KOPT-K1 (cell line): ENCODE results near the gene KCNN3.

Experiments used
- H3K27ac ChIP-seq: fragments of 200-600 bp; sonication (generic); 2 replicates; pipeline ENCODE4 v1.5.1; 2016; ENCODE audit warnings: antibody characterized with exemption, mild to moderate bottlenecking, low read depth, low read length; ENCODE audit not compliant: poor library complexity, severe bottlenecking
- H3K36me3 ChIP-seq: fragments of 200-600 bp; sonication (generic); 2 replicates; pipeline ENCODE4 v1.5.1; 2017; ENCODE audit warnings: antibody characterized with exemption, mild to moderate bottlenecking, low read length, moderate library complexity; ENCODE audit not compliant: insufficient read depth
- H3K9me3 ChIP-seq: fragments of 200-600 bp; sonication (generic); 2 replicates; pipeline ENCODE4 v1.5.1; 2017; ENCODE audit warnings: antibody characterized with exemption, low read length, mild to moderate bottlenecking; ENCODE audit not compliant: insufficient read depth, poor library complexity, severe bottlenecking

The KCNN3 gene

DNA sequence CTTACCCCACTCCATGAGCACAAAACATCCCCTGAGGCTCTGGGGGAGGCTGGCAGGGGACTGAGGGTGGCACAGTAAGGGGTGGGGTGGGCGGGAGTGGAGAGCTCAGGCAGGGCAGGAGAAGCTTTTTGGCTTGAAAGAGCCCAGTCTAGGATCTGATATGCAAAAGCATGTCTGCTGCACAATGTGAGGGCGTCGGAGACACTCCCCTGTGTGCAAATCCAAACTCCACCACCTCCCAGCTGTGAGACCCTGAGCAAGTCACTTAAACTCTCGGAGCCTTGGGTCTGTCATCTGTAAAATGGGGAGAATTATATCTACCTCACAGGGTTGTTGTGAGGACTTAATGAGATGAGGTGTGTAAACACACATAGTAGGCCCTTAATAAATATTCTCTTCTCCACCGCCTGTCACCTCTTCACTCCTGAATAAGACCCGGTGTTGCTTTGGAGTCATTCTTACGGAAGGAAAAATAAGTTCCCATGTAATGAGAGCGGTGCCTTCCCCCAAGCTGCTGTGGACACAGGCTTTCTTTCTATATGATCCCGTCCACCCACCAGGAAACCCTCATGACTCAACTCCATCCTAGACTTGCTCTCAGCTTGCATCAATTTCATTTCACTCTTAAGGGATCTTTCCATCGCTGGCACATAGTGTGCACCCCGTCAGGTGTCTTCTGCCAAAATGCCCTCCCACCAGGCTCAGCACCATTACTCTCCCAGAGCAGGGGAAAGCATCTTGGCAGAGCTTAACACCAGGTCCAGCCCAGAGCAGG is 12.5 kb downstream of the KCNN3 start:
- Histone ChIP-seq H3K9me3 (no peaks in the 10 kb centered on the region), H3K36me3 (no peaks in the 10 kb centered on the region), H3K27ac (no peak overlapping the region)

DNA sequence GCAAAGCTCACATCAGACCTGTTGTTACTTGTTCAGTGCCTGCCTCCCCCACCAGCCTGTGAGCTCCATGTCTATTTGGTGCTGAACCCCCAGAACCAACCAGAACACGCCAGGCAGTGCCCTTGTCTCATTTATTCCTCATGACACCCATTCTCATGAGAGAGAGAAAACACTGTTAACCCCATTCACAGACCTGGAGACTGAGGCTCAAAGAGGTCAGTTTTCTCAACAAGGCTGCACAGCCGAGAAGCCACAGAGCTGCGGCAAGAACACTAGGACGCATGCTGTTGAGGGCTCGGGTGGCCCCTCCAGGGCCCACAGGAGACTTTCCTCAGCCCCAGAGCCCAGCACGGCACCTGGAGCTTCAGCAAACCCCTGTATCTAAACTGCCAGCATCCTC is 13.1 kb downstream of the KCNN3 start:
- Histone ChIP-seq H3K36me3 (no peaks in the 10 kb centered on the region), H3K9me3 (no peaks in the 10 kb centered on the region), H3K27ac (no peak overlapping the region)

DNA sequence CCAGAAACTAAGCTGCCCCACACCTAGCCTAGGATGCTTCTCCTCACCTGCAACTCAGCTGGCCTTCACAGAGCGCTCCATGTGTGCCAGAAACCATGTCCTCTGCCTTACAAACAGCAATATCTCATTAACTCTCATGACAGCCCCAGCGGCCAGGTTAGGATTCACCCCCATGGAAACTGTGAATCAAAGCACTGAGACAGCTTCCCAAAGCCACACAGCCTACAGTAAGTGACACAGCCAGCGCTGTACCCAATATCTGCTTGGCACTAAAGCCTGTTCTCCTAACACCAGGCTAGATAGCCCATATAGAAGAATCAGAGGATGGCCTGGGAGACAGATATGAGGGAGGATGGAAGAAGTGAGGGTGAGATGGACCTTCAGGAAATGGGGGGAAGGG is 13.5 kb downstream of the KCNN3 start:
- H3K27ac ChIP-seq: no peak overlapping the region
- no peaks in the 10 kb centered on the region for H3K36me3 ChIP-seq
- no peaks in the 10 kb centered on the region for H3K9me3 ChIP-seq

DNA sequence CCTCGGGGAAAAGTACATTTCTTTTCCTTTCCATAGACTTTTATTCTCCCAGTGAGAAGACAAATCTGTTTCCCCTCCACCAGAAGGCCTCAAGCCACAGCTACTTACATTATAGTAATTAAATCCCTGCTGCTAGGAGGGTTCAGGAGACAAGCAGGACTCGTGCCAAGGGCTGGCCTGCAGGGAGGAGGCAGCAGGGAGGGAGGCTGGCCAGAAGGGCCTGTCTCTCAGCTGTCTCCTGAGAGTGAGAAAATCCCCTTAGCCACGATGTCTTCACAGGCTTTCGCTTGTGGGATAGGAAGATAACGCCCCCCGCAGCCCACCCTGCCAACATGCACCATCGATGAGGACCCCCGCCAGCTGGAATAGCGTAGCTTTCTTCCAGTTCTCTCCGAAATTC is 14.0 kb downstream of the KCNN3 start:
- Histone ChIP-seq H3K27ac (no peak overlapping the region), H3K9me3 (no peaks in the 10 kb centered on the region), H3K36me3 (no peaks in the 10 kb centered on the region)

DNA sequence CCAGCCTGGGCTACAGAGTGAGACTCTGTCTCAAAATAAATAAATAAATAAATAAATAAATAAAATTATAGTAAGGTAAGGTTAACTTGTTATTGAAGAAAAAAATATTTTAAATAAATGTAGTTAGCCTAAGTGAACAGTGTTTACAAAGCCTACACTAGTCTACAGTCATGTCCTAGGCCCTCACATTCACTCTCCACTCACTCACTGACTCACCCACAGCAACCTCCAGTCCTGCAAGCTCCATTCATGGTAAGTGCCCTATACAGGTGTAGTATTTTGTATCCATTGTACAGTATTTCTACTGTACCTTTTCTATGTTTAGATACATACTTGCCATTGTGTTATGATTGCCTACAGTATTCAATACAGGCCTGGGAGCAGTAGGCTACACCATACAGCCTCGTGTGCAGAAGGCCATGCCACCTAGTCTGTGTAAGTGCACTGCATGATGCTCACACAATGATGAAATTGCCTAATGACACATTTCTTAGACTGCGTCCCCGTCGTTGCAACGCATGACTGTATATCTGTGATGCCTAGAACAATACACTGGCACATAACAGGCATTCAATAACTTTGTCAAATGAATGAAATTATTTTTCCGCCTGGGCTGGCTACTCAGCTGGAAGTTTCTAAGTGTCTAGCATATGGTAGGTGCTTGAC is 14.8 kb downstream of the KCNN3 start:
- Histone ChIP-seq H3K27ac (no peak overlapping the region), H3K36me3 (no peaks in the 10 kb centered on the region), H3K9me3 (no peaks in the 10 kb centered on the region)

DNA sequence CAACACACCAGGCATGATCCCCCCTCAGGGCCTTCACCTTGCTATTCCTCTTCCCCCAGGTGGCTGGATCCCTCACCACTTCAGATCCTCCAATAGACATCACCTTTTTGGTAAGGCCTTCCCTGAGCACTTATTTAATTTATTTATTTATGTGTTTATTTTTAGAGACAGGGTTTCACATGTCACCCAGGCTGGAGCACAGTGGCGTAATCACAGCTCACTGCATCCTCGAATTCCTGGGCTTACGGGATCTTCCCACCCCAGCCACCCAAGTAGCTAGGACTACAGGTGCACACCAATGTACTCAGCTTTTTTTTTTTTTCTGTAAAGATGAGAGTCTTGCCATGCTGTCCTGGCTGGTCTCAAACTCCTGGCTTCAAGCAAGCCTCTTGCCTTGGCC is 17.2 kb downstream of the KCNN3 start:
- Histone ChIP-seq H3K27ac (no peak overlapping the region), H3K9me3 (no peaks in the 10 kb centered on the region), H3K36me3 (no peaks in the 10 kb centered on the region)

DNA sequence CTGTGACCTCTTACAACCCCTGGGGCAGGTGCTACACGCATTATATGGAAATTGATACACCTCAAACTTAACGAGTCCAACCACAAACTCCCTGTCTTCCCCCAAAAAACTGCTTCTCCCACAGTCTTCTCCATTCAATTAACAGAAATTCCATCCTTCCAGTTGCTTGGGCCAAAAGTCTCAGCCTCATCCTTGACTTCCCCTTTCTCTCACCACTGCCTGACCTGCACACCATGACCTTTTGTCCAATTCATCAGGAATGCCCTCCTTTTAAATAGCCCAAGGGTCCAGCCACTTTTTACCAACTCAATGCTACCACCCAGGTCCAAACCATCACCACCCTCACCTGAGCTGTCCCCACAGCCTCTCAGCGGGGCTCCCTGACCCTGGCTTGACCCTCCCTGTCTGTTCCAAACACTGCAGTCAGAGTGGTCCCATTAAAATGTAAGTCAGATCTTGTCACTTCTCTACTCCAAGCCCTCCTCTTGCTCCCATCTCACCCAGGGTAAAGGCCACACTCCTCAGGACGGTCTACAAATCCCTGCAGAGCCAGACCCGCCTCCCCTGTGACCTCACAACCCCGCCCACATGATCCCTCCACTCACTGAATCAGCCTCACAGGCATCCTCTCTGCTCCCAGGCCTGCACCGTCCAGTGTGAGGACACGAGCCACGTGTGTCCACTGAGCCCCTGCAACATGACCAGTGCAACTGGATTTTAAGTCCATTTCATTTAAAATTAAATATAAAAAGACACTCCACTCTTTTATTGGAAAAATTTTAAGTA is 18.5 kb downstream of the KCNN3 start:
- Histone ChIP-seq H3K9me3 (no peaks in the 10 kb centered on the region), H3K27ac (no peak overlapping the region), H3K36me3 (no peaks in the 10 kb centered on the region)

DNA sequence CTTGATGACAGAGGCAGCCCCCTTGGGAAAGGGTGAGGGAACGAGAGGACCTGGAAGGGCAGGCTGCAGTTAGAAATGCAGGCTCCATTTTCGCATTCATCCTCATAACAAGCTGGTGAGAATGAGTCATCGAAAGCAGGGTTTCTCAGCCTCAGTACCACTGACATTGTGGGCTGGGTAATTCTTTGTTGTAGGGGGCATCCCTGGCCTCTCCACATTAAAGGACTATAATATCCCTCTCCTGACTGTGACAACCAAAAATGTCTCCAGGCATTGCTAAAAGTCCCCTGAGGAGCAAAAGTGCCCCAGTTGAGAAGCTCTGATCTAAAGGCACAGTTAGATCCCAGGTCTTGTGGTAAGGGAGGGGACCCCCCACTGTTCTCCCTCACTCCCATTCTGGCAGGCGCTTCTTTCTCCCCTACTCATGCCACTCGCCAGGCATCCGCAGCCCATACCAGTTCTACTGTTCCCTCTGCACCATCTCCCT is 20.4 kb downstream of the KCNN3 start:
- Histone ChIP-seq H3K36me3 (no peaks in the 10 kb centered on the region), H3K27ac (no peak overlapping the region), H3K9me3 (no peaks in the 10 kb centered on the region)

DNA sequence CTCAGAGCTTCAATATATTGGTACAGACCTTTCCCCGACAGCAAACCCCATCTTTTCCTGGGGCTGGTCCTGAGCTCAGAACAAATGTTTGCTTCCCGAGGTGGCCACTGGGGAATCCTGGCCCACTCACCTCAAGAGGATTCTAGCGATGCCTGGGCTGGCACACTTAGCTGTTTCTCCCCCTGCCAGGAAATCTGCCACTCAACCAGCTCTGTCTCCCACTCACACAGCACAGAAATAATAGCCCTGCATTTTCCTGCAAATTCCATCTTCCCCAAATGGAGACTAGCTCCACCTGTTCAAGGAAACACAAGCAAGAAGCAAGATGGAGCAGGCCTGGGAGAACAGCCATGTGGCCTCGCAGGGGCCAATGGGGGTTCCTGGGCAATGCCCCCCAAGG is 21.1 kb downstream of the KCNN3 start:
- H3K36me3 ChIP-seq: no peaks in the 10 kb centered on the region
- H3K27ac ChIP-seq: no peak overlapping the region

DNA sequence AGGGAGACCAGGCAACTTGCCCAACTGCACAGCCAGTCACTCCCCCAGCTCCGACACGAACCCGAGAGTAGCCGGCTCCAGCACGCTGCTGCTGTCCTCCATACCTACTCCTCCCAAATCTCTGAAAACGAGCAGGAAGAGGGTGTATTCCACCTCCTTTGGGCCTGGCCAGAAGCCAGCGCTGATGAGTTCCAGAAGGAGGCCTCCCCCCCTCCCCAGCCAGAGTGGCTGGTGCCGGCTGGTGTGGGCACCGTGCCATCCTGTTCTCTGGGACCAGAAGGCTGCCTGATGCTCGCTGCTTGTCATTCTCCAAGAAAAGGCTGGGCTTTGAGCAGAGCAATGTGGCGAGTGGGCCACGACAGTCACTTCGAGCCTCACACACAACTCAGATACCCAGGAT is 22.2 kb downstream of the KCNN3 start:
- Histone ChIP-seq H3K9me3 (no peaks in the 10 kb centered on the region), H3K36me3 (no peaks in the 10 kb centered on the region), H3K27ac (no peak overlapping the region)

More for the DNA sequence above, 21.1 kb downstream of the KCNN3 start:
- no peaks in the 10 kb centered on the region for H3K9me3 ChIP-seq

DNA sequence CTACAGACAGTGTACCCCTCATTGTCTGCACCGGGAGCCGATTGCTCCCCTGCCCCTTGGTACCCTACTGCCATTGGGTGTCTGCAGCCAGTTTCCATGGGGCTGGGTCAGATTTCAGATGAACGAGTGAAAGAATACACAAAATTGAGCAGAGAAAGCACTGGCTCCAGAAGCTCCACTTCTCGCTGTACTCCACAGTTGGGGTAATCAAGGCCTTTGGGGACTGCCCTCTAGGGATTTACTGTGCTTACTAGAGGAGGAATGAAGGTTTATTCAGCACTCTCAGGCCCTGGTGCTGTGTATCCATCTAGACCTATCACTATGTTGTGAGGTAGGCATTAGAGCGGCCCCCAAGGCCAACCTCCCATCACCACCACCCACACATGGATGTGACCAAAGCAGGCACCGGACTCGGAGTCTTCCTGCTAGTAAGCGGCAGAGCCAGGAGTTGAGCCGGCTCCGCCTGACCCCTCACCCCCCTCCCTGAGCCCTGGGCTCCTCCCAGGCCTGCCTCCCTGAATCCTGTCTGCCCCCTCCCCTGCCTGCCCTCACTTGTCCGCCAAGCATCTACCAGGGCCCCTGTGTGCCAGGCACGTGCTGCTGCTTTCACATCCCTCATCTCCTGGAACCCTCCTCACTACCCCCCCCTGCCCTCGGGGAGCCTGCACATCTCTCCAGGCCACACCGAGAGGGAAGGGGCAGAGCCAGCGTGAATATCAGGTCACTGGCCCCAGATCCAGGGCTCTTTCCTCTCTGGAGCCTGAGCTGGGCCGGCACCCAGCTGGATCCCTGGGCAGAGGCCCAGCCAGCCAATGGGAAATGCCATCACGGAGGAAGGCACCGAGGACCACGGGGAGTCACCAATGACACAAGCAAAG is 23.3 kb downstream of the KCNN3 start:
- H3K9me3 ChIP-seq: no peaks in the 10 kb centered on the region
- no peaks in the 10 kb centered on the region for H3K36me3 ChIP-seq
- H3K27ac ChIP-seq: no peak overlapping the region

DNA sequence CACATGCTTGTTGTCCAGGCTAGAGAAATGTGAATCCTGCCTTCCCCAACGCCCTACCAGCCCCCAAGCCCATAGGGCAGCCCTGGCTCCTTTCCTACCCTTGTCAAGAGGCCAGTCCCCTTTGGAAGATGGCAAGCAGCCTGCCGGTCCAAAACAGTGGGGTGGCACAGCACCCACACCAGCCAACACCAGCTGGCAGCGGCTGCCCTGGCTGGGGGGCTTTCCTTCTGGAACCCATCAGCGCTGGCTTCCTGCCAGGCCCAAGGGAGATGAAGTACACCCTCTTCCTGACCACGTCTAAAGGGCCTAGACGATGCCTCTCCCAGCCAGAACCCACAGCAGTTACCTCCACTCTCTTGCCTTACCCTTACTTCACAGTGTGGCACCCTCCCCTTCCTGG is 24.2 kb downstream of the KCNN3 start:
- no peaks in the 10 kb centered on the region for H3K36me3 ChIP-seq
- no peak overlapping the region for H3K27ac ChIP-seq
- no peaks in the 10 kb centered on the region for H3K9me3 ChIP-seq

DNA sequence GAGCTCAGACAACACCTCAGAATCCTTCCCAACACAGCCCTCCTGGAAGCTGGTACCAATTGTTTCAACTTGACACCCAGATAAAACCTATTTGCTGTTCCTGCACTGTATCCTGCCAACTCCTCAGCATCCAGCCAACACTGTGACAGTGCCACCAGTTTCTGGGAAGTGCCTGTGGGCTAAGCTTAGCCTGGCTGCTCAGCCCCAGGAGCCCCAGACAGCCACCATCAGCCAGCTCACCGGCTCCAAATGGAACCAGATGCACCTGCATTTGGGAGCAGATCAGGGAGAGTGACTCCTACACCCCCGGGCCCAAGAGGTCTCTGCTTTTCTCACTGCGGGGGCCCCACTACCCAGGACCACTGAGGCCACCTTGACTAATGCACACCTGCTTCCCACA is 24.9 kb downstream of the KCNN3 start:
- Histone ChIP-seq H3K27ac (no peak overlapping the region), H3K36me3 (no peaks in the 10 kb centered on the region), H3K9me3 (no peaks in the 10 kb centered on the region)

DNA sequence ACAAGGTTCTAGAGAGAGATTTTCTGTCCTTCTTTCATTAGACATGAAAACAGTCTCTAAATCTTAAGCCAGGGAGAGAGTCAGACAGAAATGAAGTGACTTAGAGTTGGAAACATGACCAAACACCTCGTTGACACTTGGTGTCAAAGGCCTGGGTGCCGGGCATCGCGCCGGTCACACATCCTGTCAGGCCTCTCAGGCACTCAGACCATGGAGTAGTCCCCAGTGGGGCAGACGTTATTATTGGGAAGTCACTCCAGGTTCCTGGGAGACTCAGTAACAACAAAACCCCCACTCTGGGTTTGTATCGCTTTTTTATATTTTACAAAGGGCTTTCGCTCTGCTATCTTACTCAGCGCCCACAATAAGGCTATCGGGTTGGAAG is 25.8 kb downstream of the KCNN3 start:
- Histone ChIP-seq H3K9me3 (no peaks in the 10 kb centered on the region), H3K27ac (no peak overlapping the region), H3K36me3 (no peaks in the 10 kb centered on the region)
